K562 (cell line): ENCODE data around the gene ADAMTS2. TPM values are rescaled to one million over a fixed set of nuclear protein-coding genes. Genes with fewer than 3 reads are reported as not detected.

Experiments used
- ATAC-seq: fragments of 200-7000 bp; cut with Tn5 transposase; 3 replicates; pipeline ENCODE4 v1.9.1; 2020; ENCODE audit warnings: moderate library complexity
- BruUV-seq: library from RNA; stranded (reverse); fragments of 400-500 nt; replicated peaks from 2 replicates; lab custom pipeline; 2021; lab: Mats Ljungman, UMichigan
- CTCF ChIA-PET: fragments of 300-600 bp; formaldehyde crosslinking; extraction: SDS; loops from one replicate; lab custom pipeline; 2021; ENCODE audit warnings: low intra/inter-chr PET ratio; lab: Yijun Ruan, JAX
- POLR2A ChIA-PET: fragments of 300-600, 350-650 bp; sonication (Branson Sonifier 250); formaldehyde crosslinking; extraction: SDS; loops from one replicate; lab custom pipeline; 2021; ENCODE audit warnings: antibody characterized with exemption, inconsistent platforms; lab: Yijun Ruan, JAX
- DNase-seq, 4 experiments: peaks; one replicate each; pipeline versions ENCODE4 v3.0.0 to v3.0.0-alpha.2; 2011 to 2018; ENCODE audit warnings: low spot score in 3 of 4, mixed read lengths in 3 of 4; ENCODE audit errors: extremely low read depth in 1 of 4
- FAIRE-seq: peaks from 2 replicates; lab custom pipeline; 2011; peaks lifted over from hg19 to GRCh38; lab: Jason Lieb, UNC
- H2AFZ ChIP-seq: 2 replicates; pipeline ENCODE4 v1.6.0; 2011; ENCODE audit warnings: low read depth, low read length, control low read depth, inconsistent platforms
- H3K27ac ChIP-seq: fragments of 200-600 bp; 3 replicates; pipeline ENCODE4 v1.8.0; 2011; ENCODE audit warnings: low read depth, mild to moderate bottlenecking, control low read depth, inconsistent platforms, low read length, moderate library complexity, mixed read lengths; ENCODE audit errors: extremely low read depth
- H3K27me3 ChIP-seq, 2 experiments: fragments of 300-600 bp in 1 of 2; 2 replicates in 1 of 2; 3 replicates in 1 of 2; pipeline versions ENCODE4 v1.6.0 to v1.8.0; 2011; ENCODE audit warnings: inconsistent platforms in 2 of 2, low read length in 2 of 2, mild to moderate bottlenecking in 1 of 2, mixed read lengths in 1 of 2, moderate library complexity in 1 of 2; ENCODE audit not compliant: control insufficient read depth in 2 of 2, insufficient read depth in 2 of 2
- H3K36me3 ChIP-seq: fragments of 300-600 bp; 3 replicates; pipeline ENCODE4 v1.8.0; 2011; ENCODE audit warnings: mild to moderate bottlenecking, low read length, inconsistent platforms; ENCODE audit not compliant: control insufficient read depth, insufficient read depth
- H3K4me1 ChIP-seq, 2 experiments: fragments of 200-600 bp in 1 of 2; replicated peaks in 1 of 2; 2 replicates in 1 of 2; 3 replicates in 1 of 2; pipeline versions ENCODE4 v1.5.1 to v1.8.0; 2011; ENCODE audit warnings: inconsistent platforms in 2 of 2, low read length in 2 of 2, mild to moderate bottlenecking in 1 of 2, mixed read lengths in 1 of 2, moderate library complexity in 1 of 2; ENCODE audit not compliant: control insufficient read depth in 2 of 2, insufficient read depth in 2 of 2
- H3K4me2 ChIP-seq: 2 replicates; pipeline ENCODE4 v1.6.1; 2011; ENCODE audit warnings: low read length, control low read depth, inconsistent platforms, mixed read lengths; ENCODE audit not compliant: insufficient read depth
- H3K4me3 ChIP-seq: fragments of 200-600 bp; sonication (generic), shearing (Covaris generic); 2 replicates; pipeline ENCODE4 v1.5.1; 2016; ENCODE audit warnings: control low read depth, inconsistent platforms
- H3K79me2 ChIP-seq: fragments of 200-600 bp; 3 replicates; pipeline ENCODE4 v1.8.0; 2011; ENCODE audit warnings: low read length, inconsistent platforms; ENCODE audit not compliant: control insufficient read depth, insufficient read depth
- H3K9ac ChIP-seq, 2 experiments: 2 replicates each; pipeline versions ENCODE4 v1.6.0 to v1.6.1; 2011; ENCODE audit warnings: low read depth in 2 of 2, low read length in 2 of 2, control low read depth in 1 of 2, inconsistent platforms in 1 of 2, mild to moderate bottlenecking in 1 of 2, mixed read lengths in 1 of 2; ENCODE audit not compliant: insufficient read depth in 1 of 2
- H3K9me1 ChIP-seq: one replicate; pipeline ENCODE4 v1.6.0; 2011; ENCODE audit warnings: inconsistent platforms, mild to moderate bottlenecking, low read length, moderate library complexity; ENCODE audit not compliant: control insufficient read depth, insufficient read depth
- H3K9me3 ChIP-seq: replicated peaks from 2 replicates; pipeline ENCODE4 v1.5.1; 2011; ENCODE audit warnings: low read depth, low read length, inconsistent platforms; ENCODE audit not compliant: control insufficient read depth, insufficient read depth
- H4K20me1 ChIP-seq: replicated peaks from 2 replicates; pipeline ENCODE4 v1.6.1; 2011; ENCODE audit warnings: low read length, inconsistent platforms, mixed read lengths; ENCODE audit not compliant: control insufficient read depth, insufficient read depth
- ATF7 ChIP-seq: fragments of 450-650 bp; IDR thresholded peaks from 2 replicates; pipeline ENCODE4 v1.7.1; 2014; ENCODE audit warnings: mild to moderate bottlenecking, moderate library complexity
- CBFA2T2 ChIP-seq: fragments of 450-650 bp; conservative IDR thresholded peaks from 2 replicates; pipeline ENCODE4 v1.6.1; 2017; ENCODE audit warnings: mild to moderate bottlenecking
- CREB3L1 ChIP-seq: fragments of 450-650 bp; IDR thresholded peaks from 2 replicates; pipeline ENCODE4 v1.6.1; 2014; ENCODE audit warnings: low read depth, mild to moderate bottlenecking, moderate library complexity, borderline replicate concordance
- HNRNPH1 ChIP-seq: fragments of 200-400 bp; formaldehyde crosslinking; optimal IDR thresholded peaks from 2 replicates; pipeline ENCODE3; 2017; ENCODE audit warnings: low read depth, mild to moderate bottlenecking, low read length, moderate library complexity
- MTA1 ChIP-seq: fragments of 450-650 bp; IDR thresholded peaks from 2 replicates; pipeline ENCODE4 v1.6.1; 2017; ENCODE audit warnings: borderline replicate concordance
- NFXL1 ChIP-seq: fragments of 450-650 bp; formaldehyde crosslinking; IDR thresholded peaks from 2 replicates; pipeline ENCODE4 v1.4.0; 2021; ENCODE audit warnings: mild to moderate bottlenecking
- NR3C1 ChIP-seq: sonication (generic); formaldehyde crosslinking; IDR thresholded peaks from 2 replicates; pipeline ENCODE4 v1.8.1; 2022; ENCODE audit warnings: missing genetic modification reagents
- POLR3A ChIP-seq: IDR thresholded peaks from 2 replicates; pipeline ENCODE4 v1.6.1; 2011; ENCODE audit warnings: borderline replicate concordance, mild to moderate bottlenecking, moderate library complexity; ENCODE audit not compliant: insufficient read length, insufficient read depth; ENCODE audit errors: extremely low read depth
- RNF2 ChIP-seq: sonication (generic); IDR thresholded peaks from 2 replicates; pipeline ENCODE4 v1.6.1; 2016
- SMAD2 ChIP-seq: fragments of 150-350 bp; IDR thresholded peaks from 2 replicates; pipeline ENCODE4 v1.6.1; 2014; ENCODE audit warnings: low read depth, mild to moderate bottlenecking, low read length
- TEAD1 ChIP-seq, 2 experiments: fragments of 450-650 bp in 1 of 2; sonication (generic) in 1 of 2; formaldehyde crosslinking; IDR thresholded peaks; 2 replicates each; pipeline versions ENCODE4 v1.4.0 to v1.8.0; 2020 to 2022; ENCODE audit warnings: mild to moderate bottlenecking in 2 of 2, missing genetic modification reagents in 1 of 2
- ZNF224 ChIP-seq: sonication (generic); formaldehyde crosslinking; IDR thresholded peaks from 2 replicates; pipeline ENCODE4 v1.8.0; 2022; ENCODE audit warnings: mild to moderate bottlenecking, missing genetic modification reagents
- WGBS: fragments of 100-300 bp; shearing (Covaris generic); methylation state at CpG from one replicate; pipeline ENCODE4 v1.1.6; 2016; ENCODE audit warnings: low coverage, mixed read lengths; ENCODE audit not compliant: insufficient coverage; ENCODE audit errors: missing lambda C conversion rate; 5-methylcytosine and 5-hydroxymethylcytosine counted together
- in situ Hi-C: fragments of 300-500 bp; cut with MboI; formaldehyde crosslinking; loops from 4 replicates; pipeline ENCODE4 v1.15.0; 2018; ENCODE audit warnings: inconsistent platforms, mixed read lengths
- intact Hi-C: fragments of 100-400 bp; cut with micrococcal nuclease; formaldehyde crosslinking; loops from 2 replicates; pipeline ENCODE4 v1.14.2; 2022
- polyA plus RNA-seq, 8 experiments: library from polyadenylated mRNA; depleted of rRNA in 4 of 8; stranded (reverse) in 5 of 8; unstranded in 3 of 8; fragments of >200 nt; fragmentation: Nextera tagmentation in 2 of 8; fragmentation: Illumina TruSeq in 1 of 8; extraction: Ambion mirVana in 2 of 8; extraction: Trizol in 1 of 8; gene quantifications; 2 replicates each; pipeline versions ENCODE4 v1.2.1 to v1.2.3, GENCODE V29; 2011 to 2014; ENCODE audit warnings: inconsistent platforms in 1 of 8, missing spikeins in 1 of 8
- total RNA-seq, 7 experiments: library from RNA; depleted of rRNA in 6 of 7; stranded (reverse); fragments of >200 nt in 6 of 7; fragmentation: Illumina TruSeq in 2 of 7; extraction: Trizol in 2 of 7; gene quantifications; 2 replicates each; pipeline versions ENCODE4 v1.2.1 to v1.2.3, GENCODE V29; 2011 to 2021; ENCODE audit warnings: low replicate concordance in 1 of 7
- TF ChIP-seq, protein P1 (sequence below): fragments of 250-450 bp; sonication (Bioruptor Pico); IDR thresholded peaks from 2 replicates; pipeline ENCODE4 v1.8.0; 2021; ENCODE audit warnings: moderate library complexity, mild to moderate bottlenecking, inconsistent platforms

The ADAMTS2 gene
- total and polyA plus RNA-seq, 9 of the 15 experiments (the other 6 are each of a cell fraction or from before 2014, with no cell fraction given): not detected

DNA sequence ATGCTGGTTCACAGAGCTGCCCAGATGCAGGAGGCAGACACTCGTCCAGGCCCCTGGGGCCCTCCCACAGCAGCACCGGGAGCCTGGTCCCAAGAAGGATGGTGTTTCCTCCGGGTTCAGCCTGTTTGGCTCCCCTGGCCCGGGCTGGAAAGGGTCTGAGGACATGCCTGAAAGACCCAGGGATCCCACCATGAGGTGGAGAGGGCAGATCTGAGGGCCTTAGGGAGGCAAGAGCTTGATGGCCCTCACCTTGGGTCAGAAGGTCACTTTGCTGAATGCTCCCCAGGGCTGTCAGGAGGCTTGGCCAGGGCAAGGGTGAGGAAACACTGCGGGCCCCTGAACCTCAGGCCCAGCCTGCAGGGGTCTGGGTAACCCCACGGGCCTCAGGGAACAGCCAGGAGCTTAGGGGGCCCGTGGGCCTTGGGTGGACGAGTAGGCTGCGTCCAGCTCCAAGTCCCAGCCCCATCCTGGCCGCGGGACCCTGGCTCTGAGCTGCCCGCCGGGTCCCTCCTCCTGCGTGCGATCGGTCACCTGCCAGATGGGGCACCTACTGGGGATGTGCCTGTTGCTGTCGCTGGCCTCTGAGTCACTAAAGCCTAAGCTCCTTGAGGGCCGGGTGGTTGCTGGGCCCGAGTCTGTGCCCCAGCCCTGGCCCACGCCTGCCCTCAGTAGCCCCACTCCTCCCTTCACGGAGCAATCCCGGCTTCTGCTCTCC lies 178.9 kb downstream of the ADAMTS2 start:
- Histone ChIP-seq H3K9me1 (no peaks in the 10 kb centered on the region), H3K79me2 (no peaks in the 10 kb centered on the region), H3K27me3 (peaks cover 0 to 58% of the 10 kb centered on the region in 2 experiments; a peak in 2 of 5 replicates), H3K4me2 (no peak overlapping the region), H3K9ac (no peak overlapping the region; a peak in 1 of 4 replicates), H3K4me1 (peaks cover 0 to 14% of the 10 kb centered on the region in 2 experiments; a peak in 2 of 5 replicates), H3K27ac (no peak overlapping the region), H4K20me1 (no peaks in the 10 kb centered on the region; the same call in 1 of the 2 replicates), H3K4me3 (no peak overlapping the region), H2AFZ (no peak overlapping the region), H3K9me3 (no peaks in the 10 kb centered on the region), H3K36me3 (no peaks in the 10 kb centered on the region)
- ChIA-PET POLR2A (no interaction called here), CTCF (interaction anchor here (0.6 to 2.5 kb wide), 3 partner anchors 20 to 502 kb away, joined by 3 to 12 read pairs (median 3); no protein-coding TSS in a partner anchor)
- WGBS: 15% methylated on average over 21 of the region's 22 CpGs
- in situ Hi-C loops (loop anchor here (5.0 kb wide), 1 partner anchor 331 kb away; no protein-coding TSS in a partner anchor), intact Hi-C loops (no loop called here)
- ATAC-seq (no peak), FAIRE-seq (no peak), DNase-seq (no peak)
- TF ChIP-seq NFXL1 (CRISPR knock-in tag) (no peak), CBFA2T2 (no peak), RNF2 (no peak), ZNF224 (CRISPR knock-in tag) (no peak), POLR3A (no peak), SMAD2 (no peak), MTA1 (no peak), HNRNPH1 (no peak), TEAD1 (CRISPR knock-in tag; IDR thresholded peaks at IDR 0.05) (no peak), NR3C1 (CRISPR knock-in tag) (no peak), ATF7 (no peak), CREB3L1 (no peak)
- TF ChIP-seq, protein P1, sequence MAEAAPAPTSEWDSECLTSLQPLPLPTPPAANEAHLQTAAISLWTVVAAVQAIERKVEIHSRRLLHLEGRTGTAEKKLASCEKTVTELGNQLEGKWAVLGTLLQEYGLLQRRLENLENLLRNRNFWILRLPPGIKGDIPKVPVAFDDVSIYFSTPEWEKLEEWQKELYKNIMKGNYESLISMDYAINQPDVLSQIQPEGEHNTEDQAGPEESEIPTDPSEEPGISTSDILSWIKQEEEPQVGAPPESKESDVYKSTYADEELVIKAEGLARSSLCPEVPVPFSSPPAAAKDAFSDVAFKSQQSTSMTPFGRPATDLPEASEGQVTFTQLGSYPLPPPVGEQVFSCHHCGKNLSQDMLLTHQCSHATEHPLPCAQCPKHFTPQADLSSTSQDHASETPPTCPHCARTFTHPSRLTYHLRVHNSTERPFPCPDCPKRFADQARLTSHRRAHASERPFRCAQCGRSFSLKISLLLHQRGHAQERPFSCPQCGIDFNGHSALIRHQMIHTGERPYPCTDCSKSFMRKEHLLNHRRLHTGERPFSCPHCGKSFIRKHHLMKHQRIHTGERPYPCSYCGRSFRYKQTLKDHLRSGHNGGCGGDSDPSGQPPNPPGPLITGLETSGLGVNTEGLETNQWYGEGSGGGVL (CRISPR knock-in tag): no peak
- no TSS peak for BruUV-seq
